IMR-90 (cell line): ENCODE results near the gene SLC5A1. TPM values are rescaled to one million over a fixed set of nuclear protein-coding genes. Genes with fewer than 3 reads are reported as not detected.

Source experiments
- ATAC-seq: fragments of 200-7000 bp; cut with Tn5 transposase; 2 replicates; pipeline ENCODE4 v1.9.1; 2020; ENCODE audit warnings: low read depth, mild to moderate bottlenecking, moderate library complexity
- BruUV-seq: library from RNA; stranded (reverse); fragments of 400-500 nt; replicated peaks from 2 replicates; lab custom pipeline; 2021; lab: Mats Ljungman, UMichigan
- CTCF ChIA-PET: fragments of 300-600 bp; formaldehyde crosslinking; extraction: SDS; loops from one replicate; lab custom pipeline; 2021; ENCODE audit warnings: antibody characterized with exemption; lab: Yijun Ruan, JAX
- POLR2A ChIA-PET: fragments of 300-600 bp; sonication (Branson Sonifier 250); formaldehyde crosslinking; loops from one replicate; lab custom pipeline; 2022; ENCODE audit warnings: antibody characterized with exemption; ENCODE audit not compliant: unreplicated experiment; lab: Charles Lee
- DNase-seq: peaks from one replicate; pipeline ENCODE4 v3.0.0; 2013
- H2AFZ ChIP-seq: replicated peaks from 2 replicates; pipeline ENCODE3; 2013; ENCODE audit warnings: low read length, mild to moderate bottlenecking; ENCODE audit not compliant: poor library complexity
- H2AK5ac ChIP-seq: 2 replicates; pipeline ENCODE4 v1.6.1; 2013; ENCODE audit warnings: low read depth, low read length, inconsistent platforms
- H2AK9ac ChIP-seq: replicated peaks from 2 replicates; pipeline ENCODE3; 2013; ENCODE audit warnings: mild to moderate bottlenecking, low read depth, low read length, moderate library complexity; ENCODE audit not compliant: poor library complexity
- H2BK120ac ChIP-seq: 2 replicates; pipeline ENCODE4 v1.6.1; 2013; ENCODE audit warnings: low read depth, low read length, inconsistent platforms
- H2BK15ac ChIP-seq: 3 replicates; pipeline ENCODE4 v1.6.1; 2013; ENCODE audit warnings: low read depth, low read length, inconsistent platforms
- H2BK20ac ChIP-seq: 2 replicates; pipeline ENCODE4 v1.6.1; 2013; ENCODE audit warnings: low read depth, mild to moderate bottlenecking, inconsistent platforms, low read length, moderate library complexity
- H2BK5ac ChIP-seq: 2 replicates; pipeline ENCODE4 v1.6.1; 2013; ENCODE audit warnings: mild to moderate bottlenecking, low read depth, low read length, inconsistent platforms; ENCODE audit not compliant: poor library complexity, severe bottlenecking
- H3K14ac ChIP-seq: replicated peaks from 2 replicates; pipeline ENCODE4 v1.6.1; 2013; ENCODE audit warnings: low read depth, low read length, inconsistent platforms
- H3K18ac ChIP-seq: 2 replicates; pipeline ENCODE4 v1.6.1; 2013; ENCODE audit warnings: low read depth, low read length, control low read depth
- H3K23ac ChIP-seq: 2 replicates; pipeline ENCODE4 v1.6.1; 2013; ENCODE audit warnings: low read depth, low read length, inconsistent platforms
- H3K27ac ChIP-seq: 2 replicates; pipeline ENCODE4 v1.5.1; 2013; ENCODE audit warnings: mild to moderate bottlenecking, control low read depth, low read length; ENCODE audit not compliant: insufficient read depth
- H3K27me3 ChIP-seq: 2 replicates; pipeline ENCODE4 v1.6.1; 2013; ENCODE audit warnings: low read length; ENCODE audit not compliant: control insufficient read depth, insufficient read depth
- H3K36me3 ChIP-seq: 2 replicates; pipeline ENCODE4 v1.6.1; 2013; ENCODE audit warnings: low read length, mixed read lengths; ENCODE audit not compliant: control insufficient read depth, insufficient read depth
- H3K4ac ChIP-seq: 2 replicates; pipeline ENCODE4 v1.6.1; 2013; ENCODE audit warnings: low read depth, low read length, inconsistent platforms
- H3K4me1 ChIP-seq: 2 replicates; pipeline ENCODE4 v1.6.1; 2013; ENCODE audit warnings: low read length, mixed read lengths; ENCODE audit not compliant: control insufficient read depth, insufficient read depth
- H3K4me2 ChIP-seq: 2 replicates; pipeline ENCODE4 v1.6.1; 2013; ENCODE audit warnings: low read depth, mild to moderate bottlenecking, control low read depth, low read length, moderate library complexity
- H3K4me3 ChIP-seq: 2 replicates; pipeline ENCODE4 v1.5.1; 2013; ENCODE audit warnings: low read depth, mild to moderate bottlenecking, control low read depth, low read length, moderate library complexity; ENCODE audit not compliant: insufficient read depth
- H3K56ac ChIP-seq: 2 replicates; pipeline ENCODE4 v1.6.1; 2013; ENCODE audit warnings: low read length, inconsistent platforms; ENCODE audit not compliant: insufficient read depth; ENCODE audit errors: extremely low read depth
- H3K79me1 ChIP-seq, 2 experiments: 2 replicates each; pipeline ENCODE4 v1.6.1; 2013; ENCODE audit warnings: low read length in 2 of 2, inconsistent platforms in 1 of 2, low read depth in 1 of 2
- H3K9ac ChIP-seq: 2 replicates; pipeline ENCODE4 v1.6.1; 2013; ENCODE audit warnings: low read depth, low read length, control low read depth
- H3K9me1 ChIP-seq: 2 replicates; pipeline ENCODE4 v1.6.1; 2013; ENCODE audit warnings: low read length, inconsistent platforms; ENCODE audit not compliant: insufficient read depth
- H3K9me3 ChIP-seq: 2 replicates; pipeline ENCODE4 v1.6.1; 2013; ENCODE audit warnings: low read length; ENCODE audit not compliant: control insufficient read depth, insufficient read depth
- H4K20me1 ChIP-seq: 2 replicates; pipeline ENCODE4 v1.6.1; 2013; ENCODE audit warnings: low read length, inconsistent platforms; ENCODE audit not compliant: insufficient read depth
- H4K5ac ChIP-seq: 2 replicates; pipeline ENCODE4 v1.6.1; 2013; ENCODE audit warnings: mild to moderate bottlenecking, low read depth, low read length, control low read depth
- H4K8ac ChIP-seq, 2 experiments: 2 replicates each; pipeline ENCODE4 v1.6.1; 2013; ENCODE audit warnings: low read depth in 2 of 2, low read length in 2 of 2, control low read depth in 1 of 2, inconsistent platforms in 1 of 2
- H4K91ac ChIP-seq: 2 replicates; pipeline ENCODE4 v1.6.1; 2013; ENCODE audit warnings: low read depth, low read length, inconsistent platforms; ENCODE audit not compliant: insufficient read depth
- CEBPB ChIP-seq: IDR thresholded peaks from 2 replicates; pipeline ENCODE4 v1.6.1; 2012; ENCODE audit warnings: low read depth, low read length, improper control_type of control experiment
- CHD1 ChIP-seq: IDR thresholded peaks from 2 replicates; pipeline ENCODE4 v1.6.1; 2012; ENCODE audit warnings: low read depth, low read length, improper control_type of control experiment
- MAFK ChIP-seq: IDR thresholded peaks from 2 replicates; pipeline ENCODE4 v1.6.1; 2012; ENCODE audit warnings: low read depth, low read length, improper control_type of control experiment
- MAZ ChIP-seq: IDR thresholded peaks from 2 replicates; pipeline ENCODE4 v1.6.1; 2012; ENCODE audit warnings: low read depth, mild to moderate bottlenecking, low read length, improper control_type of control experiment, moderate library complexity, borderline replicate concordance
- MXI1 ChIP-seq: IDR thresholded peaks from 2 replicates; pipeline ENCODE4 v1.6.1; 2012; ENCODE audit warnings: low read depth, mild to moderate bottlenecking, low read length, moderate library complexity, borderline replicate concordance
- NFE2L2 ChIP-seq: fragments of 150-350 bp; IDR thresholded peaks from 2 replicates; pipeline ENCODE4 v1.6.1; 2016; ENCODE audit warnings: low read depth, mild to moderate bottlenecking, low read length
- POLR2A ChIP-seq: IDR thresholded peaks from 2 replicates; pipeline ENCODE4 v1.6.1; 2012; ENCODE audit warnings: mild to moderate bottlenecking, low read depth, low read length
- RAD21 ChIP-seq: IDR thresholded peaks from 2 replicates; pipeline ENCODE4 v1.6.1; 2012; ENCODE audit warnings: low read length, improper control_type of control experiment
- RFX5 ChIP-seq: IDR thresholded peaks from 2 replicates; pipeline ENCODE4 v1.8.0; 2012; ENCODE audit warnings: low read depth, mild to moderate bottlenecking, low read length, moderate library complexity
- WGBS, 2 experiments: methylation state at CpG; one replicate each; pipeline versions ENCODE4 v1.1.5 to v1.1.7; 2013; ENCODE audit warnings: missing lambda C conversion rate in 2 of 2; ENCODE audit not compliant: insufficient read length in 1 of 2; ENCODE audit errors: extremely low coverage in 2 of 2; 5-methylcytosine and 5-hydroxymethylcytosine counted together
- dilution Hi-C: fragments of 300-500 bp; cut with HindIII; formaldehyde crosslinking; loops from one replicate; pipeline ENCODE4 v1.14.3; 2018; ENCODE audit warnings: low sequenced_read_pairs; ENCODE audit not compliant: unreplicated experiment
- in situ Hi-C: fragments of 300-500 bp; cut with MboI; formaldehyde crosslinking; loops from 3 replicates; pipeline ENCODE4 v1.14.3; 2019; ENCODE audit warnings: low sequenced_read_pairs, inconsistent platforms, mixed read lengths
- intact Hi-C: fragments of 100-400 bp; cut with micrococcal nuclease; formaldehyde crosslinking; loops from 2 replicates; pipeline ENCODE4 v1.10.0; 2022
- polyA plus RNA-seq, 3 experiments: library from polyadenylated mRNA; depleted of rRNA; stranded (reverse); fragments of >200 nt; gene quantifications; 2 replicates each; pipeline ENCODE4 v1.2.3, GENCODE V29; 2012; ENCODE audit warnings: low replicate concordance in 1 of 3
- total RNA-seq: library from RNA; depleted of rRNA; stranded (reverse); fragments of >200 nt; gene quantifications from 2 replicates; pipeline ENCODE4 v1.2.3, GENCODE V29; 2012
- TF ChIP-seq, protein P1 (sequence below): fragments of 150-350 bp; IDR thresholded peaks from 2 replicates; pipeline ENCODE4 v1.6.1; 2016; ENCODE audit warnings: low read depth, mild to moderate bottlenecking, low read length, moderate library complexity, borderline replicate concordance
- TF ChIP-seq, protein P2 (sequence below): fragments of 150-350 bp; IDR thresholded peaks from 2 replicates; pipeline ENCODE4 v1.6.1; 2017; ENCODE audit warnings: mild to moderate bottlenecking, antibody characterized with exemption, low read length, low read depth

The SLC5A1 gene
- total and polyA plus RNA-seq, 2 of the 4 experiments (the other 2 are of a cell fraction) = not detected

DNA sequence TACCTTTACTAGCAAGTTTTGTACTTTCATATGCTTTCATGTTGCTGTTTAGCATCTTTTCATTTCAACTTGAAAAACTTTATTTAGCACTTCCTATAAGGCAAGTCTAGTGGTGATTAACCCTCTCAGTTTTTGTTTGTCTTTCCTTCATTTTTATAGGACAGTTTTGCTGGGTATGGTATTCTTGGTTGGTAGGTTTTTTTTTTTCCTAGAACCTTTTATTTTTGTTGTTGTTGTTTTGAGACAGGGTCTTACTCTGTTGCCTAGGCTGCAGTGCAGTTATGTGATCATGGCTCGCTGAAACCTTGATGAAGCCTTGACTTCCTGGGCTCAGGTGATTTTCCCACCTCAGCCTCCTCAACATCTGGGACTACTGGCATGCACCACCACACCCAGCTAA, 29.9 kb upstream of the SLC5A1 start:
- Histone ChIP-seq H2BK20ac (no peak overlapping the region), H3K4me1 (no peaks in the 10 kb centered on the region), H3K79me1 (no peaks in the 10 kb centered on the region), H3K27me3 (peaks cover 2% of the 10 kb centered on the region; the same call in 1 of the 2 replicates), H4K8ac (no peak overlapping the region), H3K4ac (no peak overlapping the region), H3K9me3 (peaks cover 4% of the 10 kb centered on the region), H2AK9ac (no peak overlapping the region), H2BK120ac (no peak overlapping the region), H3K36me3 (no peaks in the 10 kb centered on the region), H2BK5ac (no peak overlapping the region), H2AK5ac (no peak overlapping the region), H3K9me1 (no peaks in the 10 kb centered on the region), H4K20me1 (no peaks in the 10 kb centered on the region), H3K27ac (no peak overlapping the region), H4K91ac (no peak overlapping the region), H3K23ac (no peak overlapping the region), H4K5ac (no peak overlapping the region), H3K14ac (no peak overlapping the region), H3K9ac (no peak overlapping the region), H2AFZ (no peak overlapping the region), H2BK15ac (no peak overlapping the region), H3K4me2 (no peak overlapping the region), H3K56ac (no peak overlapping the region), H3K4me3 (no peak overlapping the region), H3K18ac (no peak overlapping the region)
- no CpG with 5 or more reads among the region's 1 CpG for WGBS, 2 experiments
- intact Hi-C loops (no loop called here), dilution Hi-C loops (no loop called here), in situ Hi-C loops (no loop called here)
- no peak for DNase-seq
- ATAC-seq = no peak
- no TSS peak for BruUV-seq
- TF ChIP-seq POLR2A (no peak), NFE2L2 (no peak), RFX5 (no peak), MAZ (no peak), MXI1 (no peak), RAD21 (no peak), MAFK (no peak), CEBPB (no peak), CHD1 (no peak)
- TF ChIP-seq, protein P1, sequence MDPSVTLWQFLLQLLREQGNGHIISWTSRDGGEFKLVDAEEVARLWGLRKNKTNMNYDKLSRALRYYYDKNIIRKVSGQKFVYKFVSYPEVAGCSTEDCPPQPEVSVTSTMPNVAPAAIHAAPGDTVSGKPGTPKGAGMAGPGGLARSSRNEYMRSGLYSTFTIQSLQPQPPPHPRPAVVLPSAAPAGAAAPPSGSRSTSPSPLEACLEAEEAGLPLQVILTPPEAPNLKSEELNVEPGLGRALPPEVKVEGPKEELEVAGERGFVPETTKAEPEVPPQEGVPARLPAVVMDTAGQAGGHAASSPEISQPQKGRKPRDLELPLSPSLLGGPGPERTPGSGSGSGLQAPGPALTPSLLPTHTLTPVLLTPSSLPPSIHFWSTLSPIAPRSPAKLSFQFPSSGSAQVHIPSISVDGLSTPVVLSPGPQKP = no peak
- TF ChIP-seq, protein P2, sequence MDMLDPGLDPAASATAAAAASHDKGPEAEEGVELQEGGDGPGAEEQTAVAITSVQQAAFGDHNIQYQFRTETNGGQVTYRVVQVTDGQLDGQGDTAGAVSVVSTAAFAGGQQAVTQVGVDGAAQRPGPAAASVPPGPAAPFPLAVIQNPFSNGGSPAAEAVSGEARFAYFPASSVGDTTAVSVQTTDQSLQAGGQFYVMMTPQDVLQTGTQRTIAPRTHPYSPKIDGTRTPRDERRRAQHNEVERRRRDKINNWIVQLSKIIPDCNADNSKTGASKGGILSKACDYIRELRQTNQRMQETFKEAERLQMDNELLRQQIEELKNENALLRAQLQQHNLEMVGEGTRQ = no peak
- POLR2A ChIA-PET = no interaction called here
- CTCF ChIA-PET = no interaction called here
